Neural progenitor cell (in vitro differentiated cells): Measurements from ENCODE around the gene CBL.

Experiments
- CTCF ChIP-seq: fragments of 200-600 bp; sonication (generic); IDR thresholded peaks from 2 replicates; pipeline ENCODE4 v1.5.1; 2017; ENCODE audit warnings: antibody characterized with exemption, mild to moderate bottlenecking
- EZH2 ChIP-seq: fragments of 200-600 bp; sonication (generic); IDR thresholded peaks from 2 replicates; pipeline ENCODE4 v1.6.1; 2017; ENCODE audit warnings: antibody characterized with exemption, mild to moderate bottlenecking, moderate library complexity

DNA sequence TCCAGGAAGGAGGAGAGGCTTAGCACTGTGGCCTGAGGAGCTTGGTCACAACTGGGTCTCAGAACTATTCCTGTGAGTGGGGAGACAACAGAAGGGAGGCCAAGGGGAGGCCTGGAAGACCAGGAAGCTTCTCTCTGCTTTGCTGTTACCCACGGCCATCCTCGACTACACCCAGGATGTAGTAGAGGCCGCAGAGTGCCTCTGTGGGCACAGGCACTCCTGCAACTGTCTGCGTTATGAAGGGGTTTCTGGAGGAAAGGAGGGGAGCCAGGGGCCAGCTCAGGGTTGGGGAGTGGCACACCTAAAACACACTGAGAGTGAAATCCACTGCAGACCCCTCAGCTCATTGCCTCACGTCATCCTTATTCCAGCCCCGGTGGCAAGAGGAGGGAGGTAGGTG is 144.2 kb downstream of the CBL start:
- no peak for TF ChIP-seq EZH2
- TF ChIP-seq CTCF: no peak
